ENCODE results near the gene RDH8.

RDH8 gene

GRCh38 chr19:10013316-10013715 is at the start of gene RDH8:
RDH8 (plus strand) TSS chr19:10013483; CDS start chr19:10013498, 15 bp downstream.
- no peak for DNase-seq

GRCh38 chr19:9966024-9966423 is 47.3 kb upstream of the RDH8 start:
- no peak for DNase-seq

- DNase-seq: no peak
Measured at GRCh38 chr19:9966448-9966847, 46.8 kb upstream of the RDH8 start.

GRCh38 chr19:9967326-9967725 is 46.0 kb upstream of the RDH8 start:
- DNase-seq: no peak

GRCh38 chr19:9968820-9969687 is 44.2 kb upstream of the RDH8 start:
- no peak for DNase-seq

- DNase-seq: no peak
Measured at GRCh38 chr19:9969688-9969975, 43.7 kb upstream of the RDH8 start.

GRCh38 chr19:9970481-9970880 is 42.8 kb upstream of the RDH8 start:
- no peak for DNase-seq

- no peak for DNase-seq
Measured at GRCh38 chr19:9971166-9971897, 42.0 kb upstream of the RDH8 start.

- no peak for DNase-seq
Measured at GRCh38 chr19:9972103-9972502, 41.2 kb upstream of the RDH8 start.

GRCh38 chr19:9981406-9982260 is 31.6 kb upstream of the RDH8 start:
- no peak for DNase-seq

- no peak for DNase-seq
Measured at GRCh38 chr19:9986787-9987281, 26.4 kb upstream of the RDH8 start.

- no peak for DNase-seq
Measured at GRCh38 chr19:9989504-9989903, 23.8 kb upstream of the RDH8 start.

- DNase-seq: peak; percentile 17
Measured at GRCh38 chr19:9991425-9992191, 21.7 kb upstream of the RDH8 start.

- DNase-seq: no peak
Measured at GRCh38 chr19:9995084-9995483, 18.2 kb upstream of the RDH8 start.

GRCh38 chr19:9995999-9996398 is 17.3 kb upstream of the RDH8 start:
- DNase-seq: no peak

GRCh38 chr19:9996541-9996940 is 16.7 kb upstream of the RDH8 start:
- no peak for DNase-seq

GRCh38 chr19:10000171-10000826 is 13.0 kb upstream of the RDH8 start:
- peak; percentile 73 for DNase-seq

- peak; percentile 16 for DNase-seq
Measured at GRCh38 chr19:10001899-10002298, 11.4 kb upstream of the RDH8 start.

- peak; percentile 25 for DNase-seq
Measured at GRCh38 chr19:10003271-10003670, 10.0 kb upstream of the RDH8 start.

GRCh38 chr19:10004617-10005016 is 8.7 kb upstream of the RDH8 start:
- DNase-seq: no peak

- no peak for DNase-seq
Measured at GRCh38 chr19:10005632-10006334, 7.5 kb upstream of the RDH8 start.
